ENCODE measurements around the gene PRR23B.

GRCh38 chr3:139062918-139063317, 42.2 kb upstream of the PRR23B start:
- TF ChIP-seq POLR2A (IDR thresholded peaks at IDR 0.05) (no peak), CTCF (IDR thresholded peaks at IDR 0.05 in 8 of 11, conservative IDR thresholded peaks at IDR 0.05 in 3 of 11) (no peak)

Measured in spleen (tissue), 7 donors.